Stomach (tissue), 9 donors: ENCODE data around the gene KIF21B. TPM values are rescaled to one million over a fixed set of nuclear protein-coding genes. Genes with fewer than 3 reads are reported as not detected.

ENCODE experiments used
- DNase-seq, 2 donors: peaks; one replicate each; pipeline versions ENCODE4 v3.0.0 to v3.0.0-alpha.2; 2013 to 2019
- H3K27ac ChIP-seq, 5 donors: fragments of 200-600 bp in 4 of 5; sonication (generic) in 4 of 5; one replicate each; pipeline ENCODE4 v1.5.1; 2013 to 2019; ENCODE audit warnings: mild to moderate bottlenecking in 1 of 5, moderate library complexity in 1 of 5
- H3K27me3 ChIP-seq, 3 donors: fragments of 200-600 bp; sonication (generic); one replicate each; pipeline ENCODE4 v1.5.1; 2017 to 2019; ENCODE audit warnings: mixed run types in 1 of 3
- H3K36me3 ChIP-seq, 4 donors: fragments of 200-600 bp; sonication (generic); 1 replicate in 3 of 4; 2 replicates in 1 of 4; pipeline ENCODE4 v1.5.1; 2016 to 2019
- H3K4me1 ChIP-seq, 4 donors: fragments of 200-600 bp; sonication (generic); one replicate each; pipeline ENCODE4 v1.5.1; 2016 to 2019
- H3K4me3 ChIP-seq, 4 donors: fragments of 200-600 bp; sonication (generic) in 3 of 4; one replicate each; pipeline ENCODE4 v1.5.1; 2016 to 2019; ENCODE audit warnings: mild to moderate bottlenecking in 1 of 4
- H3K9me3 ChIP-seq, 4 donors: fragments of 200-600 bp; sonication (generic); one replicate each; pipeline ENCODE4 v1.5.1; 2016 to 2019
- CTCF ChIP-seq, 7 experiments: fragments of 450-650 bp in 4 of 7; fragments of 200-600 bp in 3 of 7; sonication (generic) in 3 of 7; IDR thresholded peaks; one replicate each; pipeline ENCODE4 v1.5.1; 2016 to 2019; ENCODE audit warnings: antibody characterized with exemption in 7 of 7, control low read depth in 2 of 7, mild to moderate bottlenecking in 1 of 7
- EP300 ChIP-seq: sonication (generic); formaldehyde crosslinking; IDR thresholded peaks from one replicate; pipeline ENCODE4 v1.6.1; 2017; ENCODE audit warnings: antibody characterized with exemption
- POLR2A ChIP-seq, 4 donors: fragments of 450-650 bp; IDR thresholded peaks; one replicate each; pipeline ENCODE4 v1.6.1; 2016; ENCODE audit warnings: antibody characterized with exemption in 4 of 4, control low read depth in 2 of 4, mild to moderate bottlenecking in 1 of 4, moderate library complexity in 1 of 4
- POLR2AphosphoS5 ChIP-seq, 3 donors: sonication (generic); formaldehyde crosslinking; IDR thresholded peaks; one replicate each; pipeline ENCODE4 v1.6.1; 2016; ENCODE audit warnings: antibody characterized with exemption in 3 of 3
- WGBS, 5 donors: extraction: QIAGEN DNeasy Blood & Tissue Kit in 3 of 5; methylation state at CpG; one replicate each; pipeline versions ENCODE4 v1.1.5 to v1.1.7; 2013 to 2018; 5-methylcytosine and 5-hydroxymethylcytosine counted together
- intact Hi-C: fragments of 100-400 bp; cut with DNase I; formaldehyde crosslinking; loops from one replicate; pipeline ENCODE4 v1.15.1; 2023; ENCODE audit warnings: low total_unique reads
- polyA plus RNA-seq, 3 donors: library from polyadenylated mRNA; stranded (reverse); fragments of 200-250 nt; gene quantifications; one replicate each; pipeline ENCODE4 v1.2.3, GENCODE V29; 2013
- total RNA-seq, 5 donors: library from RNA; depleted of rRNA; stranded (reverse); fragments of >200 nt; gene quantifications; one replicate each; pipeline versions ENCODE4 v1.1.0 to v1.2.3, GENCODE V29; 2014 to 2016
- donor health status: healthy with polysubstance abuse.
- donor health status: Bipolar disorder and iron deficiency.
- donor health status: healthy.

KIF21B gene
- total and polyA plus RNA-seq, 8 donors, result 0.30 to 8.8 (median 2.4) TPM

- Histone ChIP-seq H3K36me3 (peaks cover 0 to 76% (median 56%) of the 10 kb centered on the region in 4 donors), H3K4me3 (no peak overlapping the region), H3K4me1 (no peaks in the 10 kb centered on the region), H3K27me3 (no peaks in the 10 kb centered on the region), H3K9me3 (no peaks in the 10 kb centered on the region), H3K27ac (no peak overlapping the region)
- TF ChIP-seq POLR2AphosphoS5 (IDR thresholded peaks at IDR 0.05) (no peak), POLR2A (IDR thresholded peaks at IDR 0.05) (no peak), CTCF (IDR thresholded peaks at IDR 0.05) (no peak), EP300 (no peak)
- DNase-seq, result no peak
- intact Hi-C loops, result loop anchor here (10.0 kb wide), 1 partner anchor 216 kb away; no protein-coding TSS in a partner anchor
- 93 to 98% (median 96%) methylated on average over 3 to 9 of the region's 9 CpGs for WGBS, 5 donors
Measured at GRCh38 chr1:200988693-200989092, 34.8 kb downstream of the KIF21B start.

GRCh38 chr1:200985481-200985880 lies 38.0 kb downstream of the KIF21B start:
- Histone ChIP-seq H3K9me3 (no peaks in the 10 kb centered on the region), H3K36me3 (peaks cover 0 to 63% (median 41%) of the 10 kb centered on the region in 4 donors), H3K27ac (no peak overlapping the region), H3K4me1 (no peaks in the 10 kb centered on the region), H3K27me3 (no peaks in the 10 kb centered on the region), H3K4me3 (no peak overlapping the region)
- intact Hi-C loops, result loop anchor here (10.0 kb wide), 1 partner anchor 219 kb away; no protein-coding TSS in a partner anchor
- TF ChIP-seq POLR2A (IDR thresholded peaks at IDR 0.05), result no peak
- TF ChIP-seq EP300, result no peak
- TF ChIP-seq POLR2AphosphoS5 (IDR thresholded peaks at IDR 0.05), result no peak
- no peak for TF ChIP-seq CTCF (IDR thresholded peaks at IDR 0.05)
- 91 to 100% (median 100%) methylated on average over 1 of the region's 1 CpG for WGBS, 5 donors
- DNase-seq, result no peak

- Histone ChIP-seq H3K36me3 (peaks cover 0 to 42% (median 31%) of the 10 kb centered on the region in 4 donors), H3K4me1 (no peaks in the 10 kb centered on the region), H3K27ac (no peak overlapping the region), H3K9me3 (peaks cover 0 to 3% (median 0%) of the 10 kb centered on the region in 4 donors), H3K27me3 (no peaks in the 10 kb centered on the region), H3K4me3 (no peak overlapping the region)
- DNase-seq, result no peak
- TF ChIP-seq POLR2AphosphoS5 (IDR thresholded peaks at IDR 0.05), result no peak
- no peak for TF ChIP-seq POLR2A (IDR thresholded peaks at IDR 0.05)
- TF ChIP-seq CTCF (IDR thresholded peaks at IDR 0.05), result no peak
- no peak for TF ChIP-seq EP300
- WGBS, 5 donors, result 89 to 97% (median 93%) methylated on average over 10 to 12 of the region's 12 CpGs
- intact Hi-C loops, result loop anchor here (10.0 kb wide), 1 partner anchor 222 kb away; no protein-coding TSS in a partner anchor
Measured at GRCh38 chr1:200983035-200983561, 40.4 kb downstream of the KIF21B start.

GRCh38 chr1:200982071-200982945 lies 41.2 kb downstream of the KIF21B start:
- H3K9me3 ChIP-seq, result peaks cover 0 to 3% (median 0%) of the 10 kb centered on the region in 4 donors
- 75 to 87% (median 84%) methylated on average over 15 to 19 of the region's 19 CpGs for WGBS, 5 donors
- H3K4me3 ChIP-seq, result no peak overlapping the region
- intact Hi-C loops, result loop anchor here (10.0 kb wide), 1 partner anchor 222 kb away; no protein-coding TSS in a partner anchor
- H3K4me1 ChIP-seq, result no peaks in the 10 kb centered on the region
- TF ChIP-seq POLR2AphosphoS5 (IDR thresholded peaks at IDR 0.05), result no peak
- TF ChIP-seq POLR2A (IDR thresholded peaks at IDR 0.05), result no peak
- TF ChIP-seq EP300, result no peak
- no peak for TF ChIP-seq CTCF (IDR thresholded peaks at IDR 0.05)
- H3K27ac ChIP-seq, result no peak overlapping the region
- DNase-seq, result peak in 1 of 2 donors; percentile 39
- peaks cover 0 to 35% (median 26%) of the 10 kb centered on the region in 4 donors for H3K36me3 ChIP-seq
- no peaks in the 10 kb centered on the region for H3K27me3 ChIP-seq
